Panc1 (cell line): ENCODE results near the gene MARCHF3. TPM values are rescaled to one million over a fixed set of nuclear protein-coding genes. Genes with fewer than 3 reads are reported as not detected.

Source experiments
- ATAC-seq: fragments of 200-7000 bp; cut with Tn5 transposase; 2 replicates; pipeline ENCODE4 v1.9.1; 2020; ENCODE audit warnings: mild to moderate bottlenecking, moderate library complexity
- BruUV-seq: library from RNA; stranded (reverse); fragments of 400-500 nt; replicated peaks from 2 replicates; lab custom pipeline; 2021; lab: Mats Ljungman, UMichigan
- CTCF ChIA-PET: fragments of 300-600 bp; sonication (Branson Sonifier 250); formaldehyde crosslinking; loops from one replicate; lab custom pipeline; 2022; ENCODE audit warnings: antibody characterized with exemption; lab: Charles Lee
- POLR2A ChIA-PET: fragments of 300-600 bp; sonication (Branson Sonifier 250); formaldehyde crosslinking; loops from one replicate; lab custom pipeline; 2022; ENCODE audit warnings: antibody characterized with exemption; lab: Charles Lee
- DNase-seq: peaks from one replicate; pipeline ENCODE4 v3.0.0-alpha.2; 2010; ENCODE audit warnings: low read depth, low spot score
- H3K27ac ChIP-seq: 2 replicates; pipeline ENCODE4 v1.5.1; 2011; ENCODE audit warnings: mild to moderate bottlenecking, low read length, inconsistent platforms
- H3K27me3 ChIP-seq: fragments of 200-500 bp; sonication (Bioruptor generic); 2 replicates; pipeline ENCODE4 v1.6.0; 2014; ENCODE audit warnings: low read length, inconsistent platforms; ENCODE audit not compliant: control insufficient read depth, insufficient read depth
- H3K36me3 ChIP-seq: fragments of 200-500 bp; sonication (Bioruptor generic); 2 replicates; pipeline ENCODE4 v1.5.1; 2014; ENCODE audit warnings: inconsistent platforms, mild to moderate bottlenecking, low read length, moderate library complexity; ENCODE audit not compliant: control insufficient read depth, insufficient read depth
- H3K4me1 ChIP-seq: 2 replicates; pipeline ENCODE4 v1.5.1; 2011; ENCODE audit warnings: inconsistent platforms, mild to moderate bottlenecking, low read length, moderate library complexity; ENCODE audit not compliant: control insufficient read depth, insufficient read depth
- H3K4me3 ChIP-seq, 2 experiments: 2 replicates each; pipeline ENCODE4 v1.5.1; 2011 to 2012; ENCODE audit warnings: low read depth in 2 of 2, low read length in 2 of 2, mild to moderate bottlenecking in 2 of 2, inconsistent platforms in 1 of 2, moderate library complexity in 1 of 2
- H3K9me3 ChIP-seq: fragments of 200-500 bp; sonication (Bioruptor generic); 2 replicates; pipeline ENCODE4 v1.5.1; 2014; ENCODE audit warnings: low read depth, mild to moderate bottlenecking, inconsistent platforms, low read length, moderate library complexity; ENCODE audit not compliant: control insufficient read depth, insufficient read depth
- CTCF ChIP-seq: fragments of 450-650 bp; IDR thresholded peaks from 2 replicates; pipeline ENCODE4 v1.5.1; 2017; ENCODE audit warnings: mild to moderate bottlenecking
- POLR2AphosphoS5 ChIP-seq: IDR thresholded peaks from 2 replicates; pipeline ENCODE4 v1.6.1; 2012; ENCODE audit warnings: mild to moderate bottlenecking, low read depth, low read length, moderate library complexity
- REST ChIP-seq, 2 experiments: IDR thresholded peaks; 2 replicates each; pipeline ENCODE4 v1.6.1; 2011 to 2012; ENCODE audit warnings: low read depth in 2 of 2, control low read depth in 1 of 2, low read length in 1 of 2, mild to moderate bottlenecking in 1 of 2, moderate library complexity in 1 of 2; ENCODE audit not compliant: insufficient read depth in 1 of 2
- SIN3A ChIP-seq: IDR thresholded peaks from 2 replicates; pipeline ENCODE4 v1.6.1; 2012; ENCODE audit warnings: low read depth, mild to moderate bottlenecking, low read length, moderate library complexity, borderline replicate concordance; ENCODE audit not compliant: insufficient read depth
- TCF7L2 ChIP-seq: IDR thresholded peaks from 2 replicates; pipeline ENCODE4 v1.6.1; 2011; ENCODE audit warnings: mild to moderate bottlenecking, low read depth, low read length, inconsistent platforms
- in situ Hi-C: cut with HindIII; loops from 2 replicates; pipeline ENCODE4 v1.10.0; 2016; ENCODE audit warnings: low sequenced_read_pairs, low pct_unique_long_range_greater_than_20kb
- intact Hi-C: fragments of 100-400 bp; cut with micrococcal nuclease; formaldehyde crosslinking; loops from one replicate; pipeline ENCODE4 v1.10.0; 2022; ENCODE audit not compliant: unreplicated experiment
- total RNA-seq: library from RNA; stranded (reverse); gene quantifications from one replicate; pipeline ENCODE4 v1.2.1, GENCODE V29; 2021; ENCODE audit not compliant: unreplicated experiment

MARCHF3 gene
- total RNA-seq, 1 experiment from 2014 or later, result 3.0 TPM

- H3K4me3 ChIP-seq, result no peak overlapping the region
- in situ Hi-C loops (no loop called here), intact Hi-C loops (no loop called here)
- CTCF ChIA-PET, result no interaction called here
- no peaks in the 10 kb centered on the region for H3K9me3 ChIP-seq
- ATAC-seq (no peak), DNase-seq (no peak)
- TF ChIP-seq TCF7L2 (no peak), POLR2AphosphoS5 (no peak), REST (IDR thresholded peaks at IDR 0.05; ENCODE audit: insufficient read depth in 1 of 2, low read depth in 2 of 2, low read length in 1 of 2) (no peak)
- no TSS peak for BruUV-seq
- no peaks in the 10 kb centered on the region for H3K4me1 ChIP-seq
- no peak overlapping the region for H3K27ac ChIP-seq
- H3K27me3 ChIP-seq, result no peaks in the 10 kb centered on the region
- POLR2A ChIA-PET, result no interaction called here
- H3K36me3 ChIP-seq, result no peaks in the 10 kb centered on the region
Observed at GRCh38 chr5:126921241-126922091, 108.9 kb downstream of the MARCHF3 start.

- intact Hi-C loops, result no loop called here
- Histone ChIP-seq H3K4me3 (no peak overlapping the region), H3K36me3 (no peaks in the 10 kb centered on the region), H3K9me3 (no peaks in the 10 kb centered on the region), H3K27ac (no peak overlapping the region), H3K4me1 (no peaks in the 10 kb centered on the region), H3K27me3 (no peaks in the 10 kb centered on the region)
- POLR2A ChIA-PET, result no interaction called here
- in situ Hi-C loops, result no loop called here
- no TSS peak for BruUV-seq
- no peak for ATAC-seq
- TF ChIP-seq SIN3A (no peak), REST (IDR thresholded peaks at IDR 0.05; ENCODE audit: insufficient read depth in 1 of 2, low read depth in 2 of 2, low read length in 1 of 2) (no peak), POLR2AphosphoS5 (no peak), CTCF (no peak), TCF7L2 (no peak)
- CTCF ChIA-PET, result no interaction called here
- no peak for DNase-seq
Observed at GRCh38 chr5:126920291-126920690, 110.1 kb downstream of the MARCHF3 start.
